GM19351 (cell line): ENCODE measurements around the gene CCNJL.
"Not testable (repeated sequence)": the region's sequence is repeated elsewhere in the genome, so short reads cannot be mapped to it uniquely, and the experiment has no call there.

Source experiments
- ATAC-seq: cut with Tn5 transposase; IDR thresholded peaks from one replicate; pipeline ENCODE4 v1.9.1; 2021; ENCODE audit warnings: mild to moderate bottlenecking, moderate library complexity; ENCODE audit not compliant: unreplicated experiment

CCNJL gene, protein sequence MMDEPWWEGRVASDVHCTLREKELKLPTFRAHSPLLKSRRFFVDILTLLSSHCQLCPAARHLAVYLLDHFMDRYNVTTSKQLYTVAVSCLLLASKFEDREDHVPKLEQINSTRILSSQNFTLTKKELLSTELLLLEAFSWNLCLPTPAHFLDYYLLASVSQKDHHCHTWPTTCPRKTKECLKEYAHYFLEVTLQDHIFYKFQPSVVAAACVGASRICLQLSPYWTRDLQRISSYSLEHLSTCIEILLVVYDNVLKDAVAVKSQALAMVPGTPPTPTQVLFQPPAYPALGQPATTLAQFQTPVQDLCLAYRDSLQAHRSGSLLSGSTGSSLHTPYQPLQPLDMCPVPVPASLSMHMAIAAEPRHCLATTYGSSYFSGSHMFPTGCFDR

DNA sequence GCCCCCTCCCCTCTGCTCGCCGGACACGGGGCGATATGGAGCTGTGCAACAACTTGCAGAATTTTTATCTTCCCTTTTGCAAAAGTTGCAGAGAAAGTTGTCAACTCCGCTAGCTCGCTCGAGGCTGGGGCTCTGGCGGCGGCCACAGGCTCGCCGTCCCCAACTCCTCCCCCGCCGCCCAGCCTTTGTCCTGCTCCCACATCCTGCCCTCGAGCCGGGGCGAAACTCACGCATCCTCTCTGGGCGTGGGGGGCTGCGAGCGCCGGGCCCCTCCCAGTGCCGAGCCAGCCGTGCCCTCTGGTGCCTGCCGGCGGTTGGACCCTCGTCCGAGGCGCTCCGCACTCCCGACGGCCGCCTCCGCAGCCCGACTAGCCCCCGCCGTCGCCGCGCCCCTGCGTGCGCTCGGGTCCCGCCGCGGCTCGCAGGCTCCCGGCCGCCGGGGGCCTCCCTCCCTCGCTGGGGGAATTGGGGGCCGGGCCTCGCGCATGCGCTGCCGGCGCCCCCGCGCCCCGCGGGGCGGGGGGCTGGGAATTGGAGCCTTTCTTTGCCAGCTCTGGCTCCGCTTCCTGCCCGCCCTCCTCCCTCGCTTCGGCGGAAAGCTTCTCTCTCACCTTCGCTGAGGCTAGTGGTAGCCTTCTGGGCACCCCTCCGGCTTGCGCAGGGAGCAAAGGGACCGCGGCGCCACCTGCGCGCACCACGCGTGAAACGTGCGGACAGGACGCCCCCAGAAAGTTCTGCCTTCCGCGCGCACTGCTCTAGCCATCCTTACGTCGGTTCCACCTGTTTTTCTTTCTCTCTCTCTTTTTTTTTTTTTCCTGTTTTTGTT lies at the start of gene CCNJL:
Gene CCNJL (minus strand): TSS at position 431 of the 826 bp plus-strand sequence. CDS start 641 bp downstream, outside the sequence.
- peak; percentile 66 for ATAC-seq

DNA sequence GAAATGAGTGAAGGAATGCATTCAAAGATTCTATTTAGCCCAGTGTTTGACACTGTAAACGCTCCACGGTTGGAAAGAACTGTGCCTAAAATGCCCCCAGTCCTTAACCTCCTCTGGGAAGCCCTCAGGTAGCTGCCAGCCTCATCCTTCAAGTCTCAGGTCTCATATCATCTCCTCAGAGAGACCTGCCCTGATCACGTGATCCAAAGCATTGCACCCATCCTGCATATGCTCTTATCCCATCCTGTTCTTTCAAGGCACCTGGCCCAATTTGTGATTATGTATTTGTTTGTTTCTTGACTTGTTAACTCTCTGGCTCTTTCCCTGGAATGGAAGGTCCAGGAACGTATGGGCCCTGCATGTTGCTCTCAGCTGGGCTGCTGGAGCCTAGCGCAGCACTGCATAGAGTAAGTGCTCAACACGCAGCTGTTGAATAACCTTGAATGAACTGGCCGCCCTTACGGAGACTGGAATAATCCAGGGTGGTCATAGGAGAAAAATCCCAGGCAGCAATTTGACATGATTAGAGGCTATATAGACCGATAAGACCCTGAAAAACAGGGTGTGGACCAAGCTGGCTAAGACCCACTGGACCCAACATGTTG lies 49.4 kb upstream of the CCNJL start:
- no peak for ATAC-seq

DNA sequence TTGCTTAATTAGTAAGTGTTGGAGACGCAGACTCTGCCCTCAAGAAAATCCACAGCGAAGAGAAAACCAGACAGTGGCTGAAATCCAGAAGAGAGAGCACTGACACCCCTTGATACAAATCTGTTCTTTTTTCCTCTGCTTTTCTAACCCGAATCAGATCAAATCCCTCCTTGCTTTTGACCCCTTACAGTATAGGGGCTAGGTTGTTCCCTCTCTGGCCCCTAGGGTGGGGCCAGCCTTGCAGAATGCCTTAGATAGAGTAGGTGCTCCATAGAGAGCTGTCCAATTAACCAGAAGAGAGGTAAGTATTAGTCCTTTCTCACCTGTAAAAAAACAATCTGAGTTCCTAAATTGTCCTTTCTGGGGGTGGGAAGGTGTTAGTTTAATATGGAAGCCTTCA lies 47.9 kb upstream of the CCNJL start:
- no peak for ATAC-seq

DNA sequence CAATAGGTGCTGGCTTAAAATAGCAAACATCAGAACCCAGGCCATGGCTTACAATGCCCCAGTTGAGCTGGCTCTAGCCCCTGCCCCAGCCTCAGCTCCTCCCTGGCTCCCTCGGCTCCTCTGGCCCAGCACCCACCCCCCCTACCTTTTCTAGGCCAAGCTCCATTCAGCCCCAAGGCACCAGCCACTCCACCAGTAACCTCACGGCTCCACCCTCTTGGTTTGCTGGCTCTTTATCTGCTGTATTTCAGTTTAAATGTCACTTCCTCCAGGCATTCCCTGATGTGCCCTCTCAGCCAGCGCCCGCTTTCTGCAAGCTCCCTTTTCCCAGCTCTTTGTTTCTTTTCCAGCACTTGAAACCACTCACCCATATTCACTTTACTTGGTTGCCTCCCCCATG lies 47.5 kb upstream of the CCNJL start:
- ATAC-seq, result no peak

DNA sequence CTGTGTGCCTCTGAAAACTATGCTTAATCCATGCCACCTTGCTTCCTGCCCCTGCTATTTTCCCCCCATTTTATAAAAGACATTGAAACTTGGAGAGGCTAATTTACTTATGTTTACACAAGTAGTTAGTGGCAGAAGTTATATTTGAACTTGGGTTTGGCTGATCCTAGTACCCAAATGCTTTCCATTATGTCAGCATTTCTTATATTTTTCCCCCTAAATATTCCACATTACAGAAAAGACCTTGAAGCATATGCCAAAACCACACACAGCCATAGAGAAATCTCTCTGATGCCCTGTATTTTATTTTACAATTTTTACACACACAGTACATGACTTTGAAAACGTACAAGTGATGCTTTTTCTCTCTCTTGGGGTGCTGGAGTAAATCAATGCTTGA lies 46.9 kb upstream of the CCNJL start:
- no peak for ATAC-seq

DNA sequence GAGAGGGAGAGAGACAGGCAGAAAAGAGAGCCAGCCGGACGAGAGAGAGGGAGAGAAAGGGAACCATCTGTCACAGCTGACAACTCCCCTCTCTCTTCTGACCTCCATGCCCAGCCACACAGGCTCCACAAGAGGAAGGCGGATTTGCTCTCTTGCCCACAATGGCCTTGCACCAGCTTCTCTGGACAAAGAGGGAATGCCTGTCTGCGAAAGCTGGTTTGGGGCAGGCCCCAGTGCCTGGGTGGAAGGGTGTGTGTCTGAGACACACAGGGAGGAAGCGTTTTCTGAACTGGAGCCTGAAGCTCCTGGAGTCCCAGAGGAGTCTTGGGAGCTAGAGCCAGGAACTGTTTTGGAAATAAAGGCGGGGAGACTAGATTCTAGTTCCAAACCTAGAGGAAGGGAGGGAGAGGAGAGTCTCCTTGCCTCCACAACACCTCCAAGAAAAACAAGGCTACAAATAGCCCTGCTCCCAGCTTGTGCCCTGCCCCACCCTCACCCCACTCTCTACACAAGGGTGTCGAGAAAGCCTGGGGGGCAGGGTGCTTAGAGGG lies 45.6 kb upstream of the CCNJL start:
- no peak for ATAC-seq

DNA sequence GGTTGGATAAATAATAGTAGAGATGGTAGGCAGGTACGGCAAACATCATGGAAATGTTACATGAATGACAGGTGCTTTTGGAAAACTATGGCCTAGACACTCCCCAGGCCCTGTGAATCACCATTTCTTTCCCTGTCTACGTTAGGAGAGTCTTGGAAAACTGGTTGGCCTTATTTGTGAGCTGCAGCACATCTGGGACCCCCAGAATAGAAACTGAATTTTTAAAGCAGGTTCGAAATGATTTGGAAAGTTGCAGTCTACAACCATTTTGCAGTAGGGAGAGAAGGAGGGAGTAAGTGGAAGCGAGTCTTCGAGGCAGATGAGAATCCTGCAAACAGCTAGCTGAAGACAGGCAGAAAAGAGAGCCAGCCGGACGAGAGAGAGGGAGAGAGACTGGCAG lies 45.0 kb upstream of the CCNJL start:
- no peak for ATAC-seq

DNA sequence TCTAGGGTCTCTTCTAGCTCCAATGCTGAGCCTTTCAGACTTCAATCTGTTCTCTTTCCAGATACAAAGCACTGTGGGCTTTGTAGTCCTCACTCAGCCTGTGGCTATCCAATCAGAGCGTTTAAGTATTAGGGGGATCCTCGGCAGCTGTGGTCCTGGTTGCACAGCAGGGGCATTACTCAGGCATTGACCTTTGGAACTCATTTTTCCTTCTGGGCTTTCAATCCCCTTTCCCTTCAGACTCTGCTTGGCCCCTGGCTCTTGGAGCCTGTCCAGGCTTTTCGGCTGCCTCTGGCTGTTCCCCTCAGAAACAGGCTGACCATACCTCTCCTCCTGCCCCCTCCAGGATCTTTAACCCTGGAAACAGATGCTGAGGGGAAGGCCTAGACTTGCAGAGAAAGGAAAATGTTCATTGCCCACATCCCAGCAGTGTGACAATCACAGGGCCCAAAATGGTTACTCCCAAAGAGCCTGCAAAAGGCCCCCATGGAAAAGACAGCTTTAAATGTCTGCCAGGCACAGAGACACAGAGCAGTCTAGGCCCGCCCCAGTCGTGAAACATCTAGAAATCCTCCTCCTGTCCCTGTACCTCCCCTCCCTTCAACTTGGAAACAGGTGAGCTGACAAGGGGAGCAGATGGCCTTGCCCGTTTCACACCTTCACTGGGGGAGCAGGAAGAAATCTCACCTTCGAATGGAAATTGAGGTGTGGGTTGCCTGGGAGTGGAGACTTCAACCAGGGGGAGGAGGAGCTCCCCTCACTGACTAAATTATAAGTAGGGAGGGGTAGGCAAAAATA lies 44.4 kb upstream of the CCNJL start:
- ATAC-seq, result no peak

DNA sequence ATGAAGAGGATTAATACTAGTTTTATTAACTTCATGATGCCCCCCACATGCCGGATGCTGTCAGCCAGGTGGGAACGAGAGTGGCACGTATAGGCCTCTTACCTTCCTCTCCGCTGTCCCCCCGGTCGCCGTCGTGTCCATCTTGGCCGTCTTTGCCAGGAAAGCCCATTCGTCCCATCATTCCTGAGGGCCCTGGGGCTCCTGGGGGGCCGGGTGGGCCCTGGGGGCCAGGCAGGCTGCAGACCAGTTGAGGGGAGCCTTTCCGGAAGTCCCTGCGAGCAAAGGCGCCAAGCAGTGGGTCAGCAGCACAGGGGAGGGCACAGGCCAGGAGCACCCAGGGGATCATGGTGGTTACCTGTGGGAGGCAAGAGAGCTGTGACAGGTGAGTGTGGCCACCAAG lies 42.3 kb upstream of the CCNJL start:
- ATAC-seq, result no peak

DNA sequence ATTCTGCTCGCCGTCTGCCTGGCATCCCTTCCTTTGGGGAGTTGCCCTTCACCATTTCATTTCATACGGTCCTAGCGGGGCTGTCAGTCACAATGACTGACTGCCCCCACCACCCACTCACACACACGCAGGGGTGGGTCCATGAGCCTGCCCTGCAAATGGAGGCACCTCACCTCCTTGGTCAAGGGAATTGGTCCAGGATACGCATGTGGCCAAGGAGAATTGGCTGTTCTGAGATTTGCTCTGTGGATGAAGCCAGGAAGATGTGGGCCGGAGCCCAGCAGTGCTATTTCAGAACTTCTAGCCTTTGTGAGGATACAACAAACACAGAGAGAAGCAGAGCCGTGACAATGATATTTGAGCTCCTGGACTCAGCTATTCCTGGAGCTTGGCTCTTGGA lies 41.0 kb upstream of the CCNJL start:
- no peak for ATAC-seq

DNA sequence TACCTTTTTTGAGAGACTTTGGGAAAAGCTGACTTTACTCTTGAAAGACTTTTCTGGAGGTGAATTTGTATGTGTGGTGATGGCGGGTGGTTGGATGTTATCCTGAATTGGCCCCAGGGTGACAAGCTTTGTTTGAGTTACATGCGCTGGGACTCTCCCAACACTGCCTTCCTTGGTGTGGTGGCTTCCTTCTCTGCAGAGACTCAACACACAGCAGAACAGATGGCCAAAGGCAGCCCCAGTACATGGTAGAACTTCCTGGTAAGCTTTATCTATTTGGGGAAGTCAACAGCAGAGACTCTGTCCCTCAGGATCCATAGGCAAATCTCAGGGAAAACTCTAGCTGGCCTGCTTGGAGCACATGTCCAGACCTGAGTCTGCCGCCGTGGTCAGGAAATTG lies 39.9 kb upstream of the CCNJL start:
- ATAC-seq, result no peak

DNA sequence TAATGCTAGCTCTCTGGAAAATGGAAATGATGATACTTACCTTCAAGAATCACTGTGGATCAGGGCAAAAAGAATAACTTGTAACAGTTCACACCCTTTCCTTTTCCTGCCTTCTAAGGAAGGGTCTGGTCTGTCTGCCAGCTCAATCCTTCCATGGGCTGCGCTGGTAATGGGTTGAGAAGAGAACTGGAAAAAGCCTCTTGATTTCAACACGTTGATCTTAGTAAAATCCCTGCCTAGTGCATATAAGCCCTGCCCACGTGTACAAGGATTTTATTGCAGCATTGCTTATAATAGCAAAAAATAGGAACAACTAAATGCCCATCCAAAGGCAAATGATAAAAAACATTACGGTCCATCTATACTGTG lies 37.6 kb upstream of the CCNJL start:
- no peak for ATAC-seq

DNA sequence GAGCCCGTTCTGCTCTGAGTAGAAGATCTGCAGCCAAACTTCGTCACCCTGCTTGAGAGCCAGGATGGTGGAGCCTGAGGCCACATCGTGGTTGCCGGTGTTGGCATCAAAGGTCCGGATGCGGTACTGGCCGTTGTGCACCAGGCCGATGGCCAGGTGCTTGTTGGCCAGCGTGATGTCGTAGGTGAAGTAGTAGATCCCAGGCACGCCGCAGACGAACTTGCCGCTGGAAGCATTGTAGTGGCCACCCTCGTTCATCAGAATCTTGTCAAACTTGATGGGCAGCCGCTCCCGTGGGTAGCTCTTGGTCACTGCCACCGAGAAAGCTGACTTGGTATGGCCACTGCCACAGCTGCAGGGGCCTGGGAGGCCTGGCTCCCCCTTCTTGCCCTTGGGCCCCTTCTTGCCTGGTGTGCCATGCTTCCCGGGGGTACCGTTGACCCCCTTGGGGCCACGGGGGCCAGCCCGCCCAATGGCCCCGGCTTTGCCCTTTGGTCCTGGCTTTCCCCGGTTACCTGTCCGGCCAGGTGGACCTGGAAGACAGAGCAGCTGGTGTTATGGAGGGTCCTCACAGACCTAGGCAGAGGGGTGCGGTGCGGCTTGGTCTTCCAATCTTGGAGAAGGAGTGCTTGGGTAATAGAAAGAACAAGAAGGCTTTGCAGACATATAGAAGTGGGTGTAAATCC lies 37.0 kb upstream of the CCNJL start:
- ATAC-seq, result no peak

DNA sequence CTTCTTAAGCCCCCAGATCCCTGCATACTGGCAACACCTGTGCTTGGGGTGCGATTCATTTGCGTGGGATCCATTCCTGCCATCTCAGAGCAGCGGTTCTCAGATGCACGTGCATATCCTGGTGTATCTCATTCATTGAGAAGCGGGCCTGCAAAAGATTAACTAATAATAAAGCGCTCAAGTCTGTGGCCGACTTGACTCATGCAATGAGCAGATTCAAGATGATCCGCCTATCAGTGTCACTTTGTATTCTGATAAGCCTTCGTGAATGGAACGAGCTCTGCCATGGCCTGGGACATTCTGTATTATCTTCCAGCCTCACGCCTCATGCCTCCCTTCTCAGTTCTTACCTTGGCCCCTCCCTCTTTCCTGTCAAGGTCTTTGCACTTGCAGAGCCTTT lies 35.7 kb upstream of the CCNJL start:
- ATAC-seq, result no peak

DNA sequence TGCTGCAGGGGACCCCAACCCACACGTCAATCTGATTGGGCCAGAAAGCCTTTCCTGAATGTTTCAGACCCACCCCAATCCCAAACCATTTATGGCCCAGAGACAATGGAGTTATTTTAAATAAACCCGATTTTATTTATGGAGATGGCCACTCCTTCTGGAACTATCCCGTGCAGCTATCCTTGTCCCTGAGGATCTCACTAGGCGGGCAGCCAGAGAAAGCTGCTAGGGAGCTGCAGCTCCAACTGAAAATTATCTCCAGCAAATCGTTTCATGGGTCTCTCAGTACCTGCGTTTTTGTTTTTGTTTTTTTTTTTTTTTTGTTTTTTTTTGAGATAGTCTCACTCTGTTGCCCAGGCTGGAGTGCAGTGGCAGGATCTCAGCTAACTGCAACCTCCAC lies 35.1 kb upstream of the CCNJL start:
- ATAC-seq, result no peak

DNA sequence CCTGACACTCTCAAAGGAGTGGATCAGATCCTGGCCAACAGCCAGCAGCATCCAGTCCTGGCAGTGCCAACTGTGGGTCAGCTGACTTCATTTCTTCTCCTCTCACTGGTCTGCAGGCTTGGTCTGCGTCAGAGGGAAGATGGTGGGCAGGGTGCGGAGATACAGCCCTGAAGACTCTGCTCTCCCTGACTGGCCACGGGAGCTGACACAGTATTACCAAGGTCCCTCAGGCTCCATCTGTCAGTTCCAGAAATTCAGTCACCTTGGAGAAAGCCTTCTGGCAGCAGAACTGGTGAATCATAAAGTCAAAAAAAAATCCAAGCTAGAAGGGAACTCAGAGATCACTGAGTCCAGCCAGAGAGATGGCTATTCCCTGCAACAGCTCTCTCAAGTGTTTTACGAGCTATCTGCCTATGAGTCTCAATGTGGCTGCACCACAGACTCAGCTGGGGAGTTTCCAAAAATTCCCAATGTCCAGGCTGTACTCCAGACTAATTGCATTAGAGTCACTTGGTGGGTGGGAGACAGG lies 30.1 kb upstream of the CCNJL start:
- no peak for ATAC-seq

DNA sequence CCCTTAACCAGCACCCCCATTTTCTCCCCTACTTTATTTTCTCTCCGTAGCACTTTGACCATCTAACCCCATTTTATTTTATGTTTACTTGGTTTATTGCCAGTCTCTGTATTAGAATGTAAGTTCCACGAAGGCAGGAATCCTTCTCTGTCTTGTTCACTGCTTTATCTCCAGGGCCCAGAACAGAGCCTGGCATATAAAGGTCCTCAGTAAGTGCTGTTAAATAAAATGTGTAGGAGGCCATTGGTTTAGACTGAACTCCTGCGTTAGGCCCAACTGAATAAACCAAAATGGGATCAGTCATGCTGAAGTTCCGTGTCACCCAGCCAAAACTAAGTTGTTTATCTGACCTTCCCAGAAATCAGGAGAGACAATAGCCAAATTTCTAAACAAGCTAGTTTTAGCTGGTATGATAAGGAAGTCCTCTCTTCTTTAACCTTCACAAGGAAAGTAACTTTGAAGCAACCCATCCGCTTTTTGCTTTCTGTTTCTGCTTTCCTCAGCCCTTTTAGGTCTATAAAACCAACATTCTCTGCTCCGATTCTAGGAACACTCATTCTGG lies 29.0 kb upstream of the CCNJL start:
- no peak for ATAC-seq

DNA sequence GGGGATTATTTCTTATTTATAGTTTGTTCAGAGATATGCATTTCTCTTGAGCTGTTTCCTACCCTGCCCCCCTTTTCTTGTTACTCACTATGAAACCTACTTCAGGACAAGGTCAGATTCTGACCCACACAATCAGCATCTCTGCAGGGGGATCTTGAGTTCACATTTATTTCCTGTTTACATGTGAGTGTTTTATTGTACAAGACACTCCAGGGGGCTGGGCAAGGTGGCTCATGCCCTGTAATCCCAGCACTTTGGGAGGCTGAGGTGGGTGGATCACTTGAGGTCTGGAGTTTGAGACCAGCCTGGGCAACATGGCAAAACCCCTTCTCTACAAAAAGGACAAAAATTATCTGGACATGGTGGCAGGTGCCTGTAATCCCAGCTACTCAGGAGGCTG lies 28.1 kb upstream of the CCNJL start:
- not testable (repeated sequence) for ATAC-seq

DNA sequence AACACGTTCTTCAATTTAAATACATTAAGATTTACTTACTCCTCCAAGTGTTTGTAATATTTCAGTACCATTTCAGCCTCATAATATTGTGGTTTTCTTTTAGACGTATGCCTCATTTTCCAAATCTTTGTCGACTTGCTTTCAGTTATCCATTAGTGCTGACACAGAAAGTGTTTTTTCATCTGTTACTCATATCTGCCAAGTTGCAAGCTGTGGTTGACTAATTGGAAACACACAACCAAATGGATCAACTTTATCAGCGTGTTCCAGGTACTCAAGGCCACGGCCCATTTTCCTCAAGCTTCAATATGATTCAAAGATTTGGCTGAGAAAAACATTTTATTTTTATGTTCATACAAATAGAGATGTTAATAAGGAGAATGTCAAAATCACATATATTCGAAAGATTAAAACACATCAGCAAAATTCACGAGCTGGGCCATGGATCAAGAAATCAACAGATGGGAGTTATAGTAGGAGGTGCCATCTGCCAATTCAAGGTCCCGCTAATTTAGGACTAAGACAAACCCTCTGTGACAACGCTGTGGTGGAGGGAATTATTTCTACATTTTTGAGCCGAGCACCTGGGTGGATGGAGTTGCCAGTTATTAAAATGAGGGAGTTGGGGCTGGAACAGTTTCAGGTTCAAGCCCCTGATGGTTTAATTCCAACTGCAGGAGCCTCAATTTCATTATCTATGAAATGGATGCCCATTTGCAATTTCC lies 27.2 kb upstream of the CCNJL start:
- ATAC-seq, result no peak
